Right forelimb (tissue), 1 donor: ENCODE results near the gene PAQR5.
"Not testable (repeated sequence)": the region's sequence is repeated elsewhere in the genome, so short reads cannot be mapped to it uniquely, and the experiment has no call there.

Experiments used
- DNase-seq: peaks from one replicate; pipeline ENCODE4 v3.0.0-alpha.2; 2018

PAQR5 gene

GRCh38 chr15:69358850-69359249, 60.1 kb downstream of the PAQR5 start:
- DNase-seq, result no peak

GRCh38 chr15:69359722-69360121, 61.0 kb downstream of the PAQR5 start:
- DNase-seq, result no peak

- DNase-seq, result no peak
Observed at GRCh38 chr15:69360642-69361041, 61.9 kb downstream of the PAQR5 start.

GRCh38 chr15:69367236-69367635, 68.5 kb downstream of the PAQR5 start:
- no peak for DNase-seq

GRCh38 chr15:69369631-69370030, 70.9 kb downstream of the PAQR5 start:
- DNase-seq, result no peak

- no peak for DNase-seq
Observed at GRCh38 chr15:69373406-69373805, 74.7 kb downstream of the PAQR5 start.

GRCh38 chr15:69375151-69375790, 76.6 kb downstream of the PAQR5 start:
- DNase-seq, result no peak

GRCh38 chr15:69377216-69377970, 78.7 kb downstream of the PAQR5 start:
- no peak for DNase-seq

GRCh38 chr15:69380100-69380725, 81.5 kb downstream of the PAQR5 start:
- DNase-seq, result no peak

GRCh38 chr15:69380726-69381105, 82.0 kb downstream of the PAQR5 start:
- DNase-seq, result no peak

- DNase-seq, result not testable (repeated sequence)
Observed at GRCh38 chr15:69382176-69382575, 83.5 kb downstream of the PAQR5 start.

- DNase-seq, result not testable (repeated sequence)
Observed at GRCh38 chr15:69384066-69384465, 85.4 kb downstream of the PAQR5 start.

GRCh38 chr15:69384626-69385598, 86.2 kb downstream of the PAQR5 start:
- no peak for DNase-seq

GRCh38 chr15:69385831-69386230, 87.1 kb downstream of the PAQR5 start:
- DNase-seq, result no peak

GRCh38 chr15:69386284-69386683, 87.6 kb downstream of the PAQR5 start:
- no peak for DNase-seq

- DNase-seq, result no peak
Observed at GRCh38 chr15:69388260-69388705, 89.6 kb downstream of the PAQR5 start.

- DNase-seq, result no peak
Observed at GRCh38 chr15:69389426-69389825, 90.7 kb downstream of the PAQR5 start.

GRCh38 chr15:69390575-69390974, 91.9 kb downstream of the PAQR5 start:
- DNase-seq, result no peak

GRCh38 chr15:69391046-69391757, 92.5 kb downstream of the PAQR5 start:
- no peak for DNase-seq

GRCh38 chr15:69392352-69392751, 93.6 kb downstream of the PAQR5 start:
- no peak for DNase-seq

- no peak for DNase-seq
Observed at GRCh38 chr15:69393831-69394491, 95.2 kb downstream of the PAQR5 start.
